Measurements from ENCODE around the gene JUND. TPM values are rescaled to one million over a fixed set of nuclear protein-coding genes. Genes with fewer than 3 reads are reported as not detected.

Gene JUND
- polyA plus RNA-seq, 1 donor (not counting 4 experiments of a cell fraction or from before 2014, with no cell fraction given), result 17.2 TPM

DNA sequence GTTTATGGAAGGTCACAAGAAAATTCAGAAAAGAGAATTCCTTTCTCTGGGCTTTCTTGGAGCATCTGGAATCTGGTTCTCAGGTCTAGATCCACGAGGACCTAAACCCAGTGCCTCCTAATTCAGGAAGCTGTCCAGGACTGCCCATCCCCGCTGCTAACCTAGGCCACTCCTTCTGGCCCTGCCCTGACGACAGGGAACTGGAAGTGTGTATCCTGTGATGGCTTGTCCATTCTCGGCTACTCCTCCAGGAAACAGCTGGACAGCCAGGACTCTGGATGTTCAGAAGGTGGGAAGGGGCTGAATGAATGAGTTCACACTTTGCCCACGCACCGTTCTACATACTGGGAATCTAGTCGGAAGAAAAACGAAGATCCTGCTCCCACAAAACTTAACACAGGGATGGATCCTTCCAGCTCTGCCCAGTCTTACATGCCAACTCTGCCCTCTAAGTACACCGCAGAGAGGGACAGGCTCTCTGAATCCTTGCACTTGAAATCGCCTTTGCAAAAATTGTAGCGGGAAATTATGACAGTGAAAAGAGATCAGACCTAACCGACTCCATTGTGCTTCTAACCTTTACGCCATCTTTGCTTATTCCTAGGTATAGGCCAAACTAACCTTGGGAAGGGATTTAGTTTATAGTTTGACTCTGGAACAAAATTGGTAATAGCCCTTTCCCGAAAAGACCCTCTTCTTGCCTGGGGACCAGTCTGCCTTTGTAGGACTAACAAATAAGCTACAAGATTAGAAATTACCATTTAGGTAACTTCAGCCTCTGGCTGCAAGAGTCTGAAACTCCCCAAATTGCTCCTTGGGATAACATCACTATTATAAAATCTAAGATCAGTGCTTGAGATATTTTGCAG is 39.7 kb upstream of the JUND start:
- no peaks in the 10 kb centered on the region for H4K20me1 ChIP-seq (ENCODE audit: control insufficient read depth, extremely low read depth, insufficient read depth, low read length)
- H3K4me1 ChIP-seq (ENCODE audit: control insufficient read depth, extremely low read depth, insufficient read depth, low read length), result peaks cover 18% of the 10 kb centered on the region
- H3K9me3 ChIP-seq (ENCODE audit: control insufficient read depth, low read depth, low read length), result no peaks in the 10 kb centered on the region
- H3K9ac ChIP-seq (ENCODE audit: control insufficient read depth, extremely low read depth, insufficient read depth, low read length), result no peak overlapping the region
- peaks cover 48% of the 10 kb centered on the region for H3K79me2 ChIP-seq (ENCODE audit: control insufficient read depth, insufficient read depth, low read length)
- dilution Hi-C loops (cut with MboI; ENCODE audit: extremely low pct_ligation_motif_present, low sequenced_read_pairs), result no loop called here
- no peak overlapping the region for H3K27ac ChIP-seq (ENCODE audit: control insufficient read depth, insufficient read depth, low read length)
- DNase-seq (ENCODE audit: low read depth, low spot score), result no peak
- H3K9me1 ChIP-seq (ENCODE audit: control insufficient read depth, extremely low read depth, insufficient read depth, low read length), result no peaks in the 10 kb centered on the region
- TF ChIP-seq, protein P1, sequence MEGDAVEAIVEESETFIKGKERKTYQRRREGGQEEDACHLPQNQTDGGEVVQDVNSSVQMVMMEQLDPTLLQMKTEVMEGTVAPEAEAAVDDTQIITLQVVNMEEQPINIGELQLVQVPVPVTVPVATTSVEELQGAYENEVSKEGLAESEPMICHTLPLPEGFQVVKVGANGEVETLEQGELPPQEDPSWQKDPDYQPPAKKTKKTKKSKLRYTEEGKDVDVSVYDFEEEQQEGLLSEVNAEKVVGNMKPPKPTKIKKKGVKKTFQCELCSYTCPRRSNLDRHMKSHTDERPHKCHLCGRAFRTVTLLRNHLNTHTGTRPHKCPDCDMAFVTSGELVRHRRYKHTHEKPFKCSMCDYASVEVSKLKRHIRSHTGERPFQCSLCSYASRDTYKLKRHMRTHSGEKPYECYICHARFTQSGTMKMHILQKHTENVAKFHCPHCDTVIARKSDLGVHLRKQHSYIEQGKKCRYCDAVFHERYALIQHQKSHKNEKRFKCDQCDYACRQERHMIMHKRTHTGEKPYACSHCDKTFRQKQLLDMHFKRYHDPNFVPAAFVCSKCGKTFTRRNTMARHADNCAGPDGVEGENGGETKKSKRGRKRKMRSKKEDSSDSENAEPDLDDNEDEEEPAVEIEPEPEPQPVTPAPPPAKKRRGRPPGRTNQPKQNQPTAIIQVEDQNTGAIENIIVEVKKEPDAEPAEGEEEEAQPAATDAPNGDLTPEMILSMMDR (optimal IDR thresholded peaks at IDR 0.05 in 1 of 3, IDR thresholded peaks at IDR 0.05 in 1 of 3, conservative IDR thresholded peaks at IDR 0.05 in 1 of 3; ENCODE audit: extremely low read depth in 1 of 3, insufficient read depth in 2 of 3, low read length in 3 of 3), result no peak
- TF ChIP-seq EZH2 (IDR thresholded peaks at IDR 0.05; ENCODE audit: low read length), result no peak
- no peak overlapping the region for H2AFZ ChIP-seq (ENCODE audit: control insufficient read depth, low read length)
- no peaks in the 10 kb centered on the region for H3K27me3 ChIP-seq (ENCODE audit: control insufficient read depth, extremely low read depth, insufficient read depth, low read length)
- peaks cover 2 to 11% of the 10 kb centered on the region in 2 experiments for H3K36me3 ChIP-seq (ENCODE audit: control insufficient read depth in 2 of 2, extremely low read depth in 1 of 2, insufficient read depth in 2 of 2, low read length in 2 of 2)
- peak overlapping the region; percentile 99 for H3K4me2 ChIP-seq (ENCODE audit: control insufficient read depth, extremely low read depth, insufficient read depth, low read depth, low read length)
- peak overlapping the region in 1 of 3 experiments; percentile 96 for H3K4me3 ChIP-seq (ENCODE audit: control insufficient read depth in 2 of 3, extremely low read depth in 1 of 3, insufficient read depth in 2 of 3, low read depth in 1 of 3, low read length in 3 of 3)
- no peak for FAIRE-seq

GRCh38 chr19:18319591-18320135 is 38.2 kb upstream of the JUND start:
- H3K36me3 ChIP-seq (ENCODE audit: control insufficient read depth in 2 of 2, extremely low read depth in 1 of 2, insufficient read depth in 2 of 2, low read length in 2 of 2), result peaks cover 6 to 11% of the 10 kb centered on the region in 2 experiments
- no peaks in the 10 kb centered on the region for H3K9me3 ChIP-seq (ENCODE audit: control insufficient read depth, low read depth, low read length)
- dilution Hi-C loops (cut with MboI; ENCODE audit: extremely low pct_ligation_motif_present, low sequenced_read_pairs), result no loop called here
- H3K4me2 ChIP-seq (ENCODE audit: control insufficient read depth, extremely low read depth, insufficient read depth, low read depth, low read length), result no peak overlapping the region
- peaks cover 18% of the 10 kb centered on the region for H3K4me1 ChIP-seq (ENCODE audit: control insufficient read depth, extremely low read depth, insufficient read depth, low read length)
- TF ChIP-seq, protein P1 (optimal IDR thresholded peaks at IDR 0.05 in 1 of 3, IDR thresholded peaks at IDR 0.05 in 1 of 3, conservative IDR thresholded peaks at IDR 0.05 in 1 of 3; ENCODE audit: extremely low read depth in 1 of 3, insufficient read depth in 2 of 3, low read length in 3 of 3), result no peak
- no peaks in the 10 kb centered on the region for H3K27me3 ChIP-seq (ENCODE audit: control insufficient read depth, extremely low read depth, insufficient read depth, low read length)
- H3K27ac ChIP-seq (ENCODE audit: control insufficient read depth, insufficient read depth, low read length), result no peak overlapping the region
- H2AFZ ChIP-seq (ENCODE audit: control insufficient read depth, low read length), result no peak overlapping the region
- no peaks in the 10 kb centered on the region for H4K20me1 ChIP-seq (ENCODE audit: control insufficient read depth, extremely low read depth, insufficient read depth, low read length)
- no peak overlapping the region for H3K4me3 ChIP-seq (ENCODE audit: control insufficient read depth in 2 of 3, extremely low read depth in 1 of 3, insufficient read depth in 2 of 3, low read depth in 1 of 3, low read length in 3 of 3)
- no peaks in the 10 kb centered on the region for H3K9me1 ChIP-seq (ENCODE audit: control insufficient read depth, extremely low read depth, insufficient read depth, low read length)
- no peak overlapping the region for H3K9ac ChIP-seq (ENCODE audit: control insufficient read depth, extremely low read depth, insufficient read depth, low read length)
- no peak for FAIRE-seq
- H3K79me2 ChIP-seq (ENCODE audit: control insufficient read depth, insufficient read depth, low read length), result peaks cover 48% of the 10 kb centered on the region
- DNase-seq (ENCODE audit: low read depth, low spot score), result no peak
